DND-41 (cell line): ENCODE measurements around the gene GAREM2.

Source experiments
- ATAC-seq: fragments of 200-7000 bp; cut with Tn5 transposase; 3 replicates; pipeline ENCODE4 v1.9.1; 2021; ENCODE audit warnings: low read depth; ENCODE audit not compliant: insufficient read depth
- DNase-seq: peaks from one replicate; pipeline ENCODE4 v3.0.0-alpha.2; 2020
- H2AFZ ChIP-seq: 2 replicates; pipeline ENCODE4 v1.6.0; 2012; ENCODE audit warnings: low read depth, low read length
- H3K27ac ChIP-seq: 2 replicates; pipeline ENCODE4 v1.5.1; 2012; ENCODE audit warnings: low read length, inconsistent platforms
- H3K27me3 ChIP-seq: fragments of 200-600 bp; sonication (generic); 2 replicates; pipeline ENCODE4 v1.6.0; 2012; ENCODE audit warnings: low read length, mild to moderate bottlenecking, inconsistent platforms; ENCODE audit not compliant: insufficient read depth, poor library complexity
- H3K36me3 ChIP-seq: 2 replicates; pipeline ENCODE4 v1.5.1; 2012; ENCODE audit warnings: low read length, inconsistent platforms; ENCODE audit not compliant: insufficient read depth
- H3K4me1 ChIP-seq: 2 replicates; pipeline ENCODE4 v1.5.1; 2012; ENCODE audit warnings: mild to moderate bottlenecking, low read length; ENCODE audit not compliant: insufficient read depth
- H3K4me2 ChIP-seq: 2 replicates; pipeline ENCODE4 v1.6.0; 2012; ENCODE audit warnings: mild to moderate bottlenecking, moderate library complexity, low read length, inconsistent platforms; ENCODE audit not compliant: insufficient read depth
- H3K4me3 ChIP-seq, 2 experiments: fragments of 200-600 bp in 1 of 2; shearing (Covaris generic) in 1 of 2; 2 replicates each; pipeline ENCODE4 v1.5.1; 2012 to 2016; ENCODE audit warnings: inconsistent platforms in 2 of 2, low read length in 2 of 2, mild to moderate bottlenecking in 2 of 2, low read depth in 1 of 2, moderate library complexity in 1 of 2
- H3K79me2 ChIP-seq: 2 replicates; pipeline ENCODE4 v1.6.0; 2012; ENCODE audit warnings: low read length, inconsistent platforms; ENCODE audit not compliant: insufficient read depth
- H3K9ac ChIP-seq: 2 replicates; pipeline ENCODE4 v1.6.0; 2012; ENCODE audit warnings: low read depth, mild to moderate bottlenecking, inconsistent platforms, low read length, moderate library complexity
- H3K9me3 ChIP-seq: 2 replicates; pipeline ENCODE4 v1.5.1; 2012; ENCODE audit warnings: low read length, moderate library complexity, mild to moderate bottlenecking, inconsistent platforms; ENCODE audit not compliant: insufficient read depth, severe bottlenecking
- H4K20me1 ChIP-seq: 2 replicates; pipeline ENCODE4 v1.6.0; 2012; ENCODE audit warnings: low read length; ENCODE audit not compliant: insufficient read depth
- CTCF ChIP-seq: IDR thresholded peaks from 2 replicates; pipeline ENCODE4 v1.5.1; 2012; ENCODE audit warnings: borderline replicate concordance, low read length, moderate library complexity, mild to moderate bottlenecking; ENCODE audit not compliant: poor library complexity, severe bottlenecking; ENCODE audit errors: extremely low read depth
- EZH2 ChIP-seq: IDR thresholded peaks from 3 replicates; pipeline ENCODE4 v1.6.1; 2012; ENCODE audit warnings: borderline replicate concordance, low read depth, mild to moderate bottlenecking, moderate library complexity, low read length, inconsistent platforms; ENCODE audit not compliant: severe bottlenecking

GAREM2 gene

GRCh38 chr2:26178246-26178645 is 5.4 kb downstream of the GAREM2 start:
- no peaks in the 10 kb centered on the region for H3K36me3 ChIP-seq
- no peak for ATAC-seq
- H3K27me3 ChIP-seq: no peaks in the 10 kb centered on the region
- no peak for DNase-seq
- no peaks in the 10 kb centered on the region for H3K9me3 ChIP-seq
- TF ChIP-seq EZH2 (no peak), CTCF (no peak)
- H4K20me1 ChIP-seq: no peaks in the 10 kb centered on the region
- H2AFZ ChIP-seq: no peak overlapping the region
- no peak overlapping the region for H3K9ac ChIP-seq
- no peaks in the 10 kb centered on the region for H3K79me2 ChIP-seq
- H3K4me2 ChIP-seq: peak overlapping the region; percentile 75
- H3K4me1 ChIP-seq: peaks cover 10% of the 10 kb centered on the region
- H3K27ac ChIP-seq: no peak overlapping the region
- no peak overlapping the region for H3K4me3 ChIP-seq

GRCh38 chr2:26178746-26179436 is 6.0 kb downstream of the GAREM2 start:
- ATAC-seq: peak; percentile 86
- Histone ChIP-seq H3K79me2 (no peaks in the 10 kb centered on the region), H3K9me3 (no peaks in the 10 kb centered on the region), H3K27me3 (no peaks in the 10 kb centered on the region), H3K36me3 (no peaks in the 10 kb centered on the region), H3K27ac (no peak overlapping the region), H4K20me1 (no peaks in the 10 kb centered on the region), H3K4me3 (peak overlapping the region in 1 of 2 experiments; percentile 51; a peak in 2 of 4 replicates), H3K9ac (peak overlapping the region; percentile 44), H3K4me1 (peaks cover 10% of the 10 kb centered on the region), H3K4me2 (peak overlapping the region; percentile 75), H2AFZ (peak overlapping the region; percentile 46)
- TF ChIP-seq CTCF: no peak
- TF ChIP-seq EZH2: no peak
- DNase-seq: peak; percentile 55

- peak; percentile 3; the same call in 1 of the 3 replicates for ATAC-seq
- Histone ChIP-seq H3K4me2 (peak overlapping the region; percentile 75), H4K20me1 (no peaks in the 10 kb centered on the region), H3K4me3 (peak overlapping the region in 1 of 2 experiments; percentile 51; a peak in 2 of 4 replicates), H3K27ac (no peak overlapping the region), H3K27me3 (no peaks in the 10 kb centered on the region), H3K36me3 (no peaks in the 10 kb centered on the region), H3K4me1 (peaks cover 10% of the 10 kb centered on the region), H2AFZ (peak overlapping the region; percentile 46), H3K9ac (no peak overlapping the region), H3K79me2 (no peaks in the 10 kb centered on the region), H3K9me3 (no peaks in the 10 kb centered on the region)
- DNase-seq: no peak
- no peak for TF ChIP-seq EZH2
- TF ChIP-seq CTCF: no peak
Observed at GRCh38 chr2:26179446-26179913, 6.6 kb downstream of the GAREM2 start.
